ENCODE data around the gene DEPDC7. TPM values are rescaled to one million over a fixed set of nuclear protein-coding genes. Genes with fewer than 3 reads are reported as not detected.

The DEPDC7 gene
- total RNA-seq, 1 experiment from 2014 or later = 7.5 TPM

DNA sequence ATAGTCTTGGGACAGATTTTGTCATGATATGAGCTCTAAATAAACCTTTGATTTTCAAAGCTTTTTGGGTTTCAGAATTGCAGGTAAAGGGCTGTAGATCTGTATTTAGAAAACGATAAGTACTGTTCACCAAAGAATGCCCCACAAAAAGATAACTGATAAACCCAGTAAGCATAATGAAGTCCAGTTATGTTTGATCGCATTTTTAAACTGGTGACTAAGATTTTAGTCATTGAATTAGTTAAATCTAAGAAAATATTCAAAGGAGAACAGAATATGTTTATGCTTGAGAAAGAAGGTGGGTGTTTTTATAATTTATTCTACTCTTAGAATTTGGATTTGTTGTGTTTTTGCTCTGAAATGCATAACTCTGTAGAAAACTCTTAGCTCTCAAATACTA, 11.6 kb downstream of the DEPDC7 start:
- Histone ChIP-seq H3K27ac (ENCODE audit: low read length) (no peak overlapping the region), H3K27me3 (ENCODE audit: control insufficient read depth, insufficient read depth, low read length) (no peaks in the 10 kb centered on the region), H3K9me3 (ENCODE audit: control insufficient read depth, insufficient read depth, low read depth, low read length) (no peaks in the 10 kb centered on the region), H3K4me3 (ENCODE audit: low read depth in 2 of 2, low read length in 2 of 2) (no peak overlapping the region), H3K4me1 (ENCODE audit: control insufficient read depth, insufficient read depth, low read length) (no peaks in the 10 kb centered on the region), H3K36me3 (ENCODE audit: control insufficient read depth, insufficient read depth, low read length) (no peaks in the 10 kb centered on the region; the same call in 1 of the 2 replicates)
- ATAC-seq (no peak), DNase-seq (ENCODE audit: low read depth, low spot score) (no peak)
- ChIA-PET CTCF (no interaction called here), POLR2A (no interaction called here)
- intact Hi-C loops (cut with micrococcal nuclease; ENCODE audit: unreplicated experiment) = no loop called here
- TF ChIP-seq, protein P1, sequence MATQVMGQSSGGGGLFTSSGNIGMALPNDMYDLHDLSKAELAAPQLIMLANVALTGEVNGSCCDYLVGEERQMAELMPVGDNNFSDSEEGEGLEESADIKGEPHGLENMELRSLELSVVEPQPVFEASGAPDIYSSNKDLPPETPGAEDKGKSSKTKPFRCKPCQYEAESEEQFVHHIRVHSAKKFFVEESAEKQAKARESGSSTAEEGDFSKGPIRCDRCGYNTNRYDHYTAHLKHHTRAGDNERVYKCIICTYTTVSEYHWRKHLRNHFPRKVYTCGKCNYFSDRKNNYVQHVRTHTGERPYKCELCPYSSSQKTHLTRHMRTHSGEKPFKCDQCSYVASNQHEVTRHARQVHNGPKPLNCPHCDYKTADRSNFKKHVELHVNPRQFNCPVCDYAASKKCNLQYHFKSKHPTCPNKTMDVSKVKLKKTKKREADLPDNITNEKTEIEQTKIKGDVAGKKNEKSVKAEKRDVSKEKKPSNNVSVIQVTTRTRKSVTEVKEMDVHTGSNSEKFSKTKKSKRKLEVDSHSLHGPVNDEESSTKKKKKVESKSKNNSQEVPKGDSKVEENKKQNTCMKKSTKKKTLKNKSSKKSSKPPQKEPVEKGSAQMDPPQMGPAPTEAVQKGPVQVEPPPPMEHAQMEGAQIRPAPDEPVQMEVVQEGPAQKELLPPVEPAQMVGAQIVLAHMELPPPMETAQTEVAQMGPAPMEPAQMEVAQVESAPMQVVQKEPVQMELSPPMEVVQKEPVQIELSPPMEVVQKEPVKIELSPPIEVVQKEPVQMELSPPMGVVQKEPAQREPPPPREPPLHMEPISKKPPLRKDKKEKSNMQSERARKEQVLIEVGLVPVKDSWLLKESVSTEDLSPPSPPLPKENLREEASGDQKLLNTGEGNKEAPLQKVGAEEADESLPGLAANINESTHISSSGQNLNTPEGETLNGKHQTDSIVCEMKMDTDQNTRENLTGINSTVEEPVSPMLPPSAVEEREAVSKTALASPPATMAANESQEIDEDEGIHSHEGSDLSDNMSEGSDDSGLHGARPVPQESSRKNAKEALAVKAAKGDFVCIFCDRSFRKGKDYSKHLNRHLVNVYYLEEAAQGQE (IDR thresholded peaks at IDR 0.05; ENCODE audit: insufficient read depth in 1 of 2, low read depth in 2 of 2, low read length in 1 of 2) = no peak
- TF ChIP-seq TCF7L2 (IDR thresholded peaks at IDR 0.05; ENCODE audit: low read depth, low read length) (no peak), POLR2AphosphoS5 (IDR thresholded peaks at IDR 0.05; ENCODE audit: low read depth, low read length) (no peak), SIN3A (IDR thresholded peaks at IDR 0.05; ENCODE audit: borderline replicate concordance, insufficient read depth, low read depth, low read length) (no peak)
- TF ChIP-seq, protein P2, sequence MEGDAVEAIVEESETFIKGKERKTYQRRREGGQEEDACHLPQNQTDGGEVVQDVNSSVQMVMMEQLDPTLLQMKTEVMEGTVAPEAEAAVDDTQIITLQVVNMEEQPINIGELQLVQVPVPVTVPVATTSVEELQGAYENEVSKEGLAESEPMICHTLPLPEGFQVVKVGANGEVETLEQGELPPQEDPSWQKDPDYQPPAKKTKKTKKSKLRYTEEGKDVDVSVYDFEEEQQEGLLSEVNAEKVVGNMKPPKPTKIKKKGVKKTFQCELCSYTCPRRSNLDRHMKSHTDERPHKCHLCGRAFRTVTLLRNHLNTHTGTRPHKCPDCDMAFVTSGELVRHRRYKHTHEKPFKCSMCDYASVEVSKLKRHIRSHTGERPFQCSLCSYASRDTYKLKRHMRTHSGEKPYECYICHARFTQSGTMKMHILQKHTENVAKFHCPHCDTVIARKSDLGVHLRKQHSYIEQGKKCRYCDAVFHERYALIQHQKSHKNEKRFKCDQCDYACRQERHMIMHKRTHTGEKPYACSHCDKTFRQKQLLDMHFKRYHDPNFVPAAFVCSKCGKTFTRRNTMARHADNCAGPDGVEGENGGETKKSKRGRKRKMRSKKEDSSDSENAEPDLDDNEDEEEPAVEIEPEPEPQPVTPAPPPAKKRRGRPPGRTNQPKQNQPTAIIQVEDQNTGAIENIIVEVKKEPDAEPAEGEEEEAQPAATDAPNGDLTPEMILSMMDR (IDR thresholded peaks at IDR 0.05) = no peak
- no TSS peak for BruUV-seq (replicated peaks)
- in situ Hi-C loops (cut with HindIII; ENCODE audit: low pct_unique_long_range_greater_than_20kb, low sequenced_read_pairs) = no loop called here

DNA sequence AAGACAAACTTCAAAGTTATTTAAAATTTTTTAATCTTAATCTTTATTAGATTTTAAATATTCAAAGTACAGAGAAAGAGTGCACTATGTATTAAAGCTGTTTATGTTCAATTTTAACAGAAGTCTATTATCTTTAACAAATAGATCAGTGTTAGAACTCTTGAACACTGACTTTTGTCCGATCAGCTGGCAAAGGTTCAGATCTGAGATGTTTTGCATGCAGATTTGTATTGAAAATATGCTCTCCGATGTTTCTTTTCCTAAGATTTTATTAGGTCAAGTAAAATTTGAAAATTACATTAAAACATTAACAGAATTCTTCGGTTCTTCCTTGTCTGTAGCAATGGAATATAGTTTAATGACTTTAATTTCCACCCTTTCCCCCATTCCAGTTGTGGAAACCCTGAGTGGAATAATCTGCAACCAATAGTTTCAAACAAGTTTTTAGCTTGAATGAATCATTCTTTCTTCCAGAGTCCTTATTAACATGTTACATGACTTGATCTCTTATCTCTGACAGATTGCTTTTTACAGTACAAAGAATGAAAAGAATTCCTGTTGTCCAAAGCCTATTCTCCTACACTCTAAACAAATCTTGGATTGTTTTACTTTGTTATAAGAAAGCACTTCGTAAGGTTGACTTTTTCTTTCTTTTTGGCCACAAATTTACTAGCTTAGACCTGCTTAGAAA, 12.3 kb downstream of the DEPDC7 start:
- H3K27ac ChIP-seq (ENCODE audit: low read length) = no peak overlapping the region
- intact Hi-C loops (cut with micrococcal nuclease; ENCODE audit: unreplicated experiment) = no loop called here

More for the DNA sequence above, 12.3 kb downstream of the DEPDC7 start:
- H3K9me3 ChIP-seq (ENCODE audit: control insufficient read depth, insufficient read depth, low read depth, low read length) = no peaks in the 10 kb centered on the region
- no TSS peak for BruUV-seq (replicated peaks)
- in situ Hi-C loops (cut with HindIII; ENCODE audit: low pct_unique_long_range_greater_than_20kb, low sequenced_read_pairs) = no loop called here
- DNase-seq (ENCODE audit: low read depth, low spot score) = no peak
- POLR2A ChIA-PET = interaction anchor here (0.6 kb wide), 1 partner anchor 479 kb away, joined by 6 read pairs; no protein-coding TSS in a partner anchor
- CTCF ChIA-PET = no interaction called here
- TF ChIP-seq POLR2AphosphoS5 (IDR thresholded peaks at IDR 0.05; ENCODE audit: low read depth, low read length) = no peak
- TF ChIP-seq, protein P1 (IDR thresholded peaks at IDR 0.05; ENCODE audit: insufficient read depth in 1 of 2, low read depth in 2 of 2, low read length in 1 of 2) = no peak
- no peak for ATAC-seq
- no peak overlapping the region for H3K4me3 ChIP-seq (ENCODE audit: low read depth in 2 of 2, low read length in 2 of 2)
- H3K4me1 ChIP-seq (ENCODE audit: control insufficient read depth, insufficient read depth, low read length) = no peaks in the 10 kb centered on the region
- no peaks in the 10 kb centered on the region; the same call in 1 of the 2 replicates for H3K36me3 ChIP-seq (ENCODE audit: control insufficient read depth, insufficient read depth, low read length)
- no peaks in the 10 kb centered on the region for H3K27me3 ChIP-seq (ENCODE audit: control insufficient read depth, insufficient read depth, low read length)

Measured in Panc1 (cell line).